ENCODE measurements around the gene EFCAB8.

The EFCAB8 gene

DNA sequence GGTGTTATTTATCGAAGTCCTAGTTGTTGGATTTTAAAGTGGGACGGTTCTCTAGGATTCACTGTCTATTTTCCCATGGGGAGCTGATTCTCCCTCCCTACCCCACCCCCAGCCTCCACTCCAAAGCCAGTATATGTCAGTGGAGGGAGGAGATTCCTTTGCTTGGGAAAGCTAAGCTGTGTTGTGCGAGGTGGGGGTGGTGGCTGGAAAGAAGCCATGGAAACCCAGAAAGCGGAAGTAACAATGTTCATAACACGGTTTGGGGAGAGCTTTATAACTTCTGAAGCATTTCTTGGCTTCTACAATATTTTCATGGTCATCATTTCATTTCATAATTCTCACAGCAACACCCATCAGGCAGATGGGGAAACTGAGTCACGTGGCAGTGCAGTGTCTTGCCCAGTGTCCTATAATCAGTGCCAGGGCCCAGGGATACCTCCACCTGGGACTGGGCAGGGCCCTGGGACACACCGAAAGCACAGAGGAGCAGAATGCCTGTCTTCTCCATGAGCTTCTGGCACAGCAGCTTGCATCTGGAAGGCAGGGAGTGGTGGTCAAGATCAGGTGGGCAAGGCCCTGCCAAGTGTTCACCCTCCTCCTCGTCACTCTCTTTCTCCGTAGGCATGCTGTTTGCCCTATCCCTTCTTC, 141.0 kb downstream of the EFCAB8 start:
- Histone ChIP-seq H3K27ac (peak overlapping the region in 2 of 21 experiments; percentile 5 to 29), H3K4me3 (no peak overlapping the region)

DNA sequence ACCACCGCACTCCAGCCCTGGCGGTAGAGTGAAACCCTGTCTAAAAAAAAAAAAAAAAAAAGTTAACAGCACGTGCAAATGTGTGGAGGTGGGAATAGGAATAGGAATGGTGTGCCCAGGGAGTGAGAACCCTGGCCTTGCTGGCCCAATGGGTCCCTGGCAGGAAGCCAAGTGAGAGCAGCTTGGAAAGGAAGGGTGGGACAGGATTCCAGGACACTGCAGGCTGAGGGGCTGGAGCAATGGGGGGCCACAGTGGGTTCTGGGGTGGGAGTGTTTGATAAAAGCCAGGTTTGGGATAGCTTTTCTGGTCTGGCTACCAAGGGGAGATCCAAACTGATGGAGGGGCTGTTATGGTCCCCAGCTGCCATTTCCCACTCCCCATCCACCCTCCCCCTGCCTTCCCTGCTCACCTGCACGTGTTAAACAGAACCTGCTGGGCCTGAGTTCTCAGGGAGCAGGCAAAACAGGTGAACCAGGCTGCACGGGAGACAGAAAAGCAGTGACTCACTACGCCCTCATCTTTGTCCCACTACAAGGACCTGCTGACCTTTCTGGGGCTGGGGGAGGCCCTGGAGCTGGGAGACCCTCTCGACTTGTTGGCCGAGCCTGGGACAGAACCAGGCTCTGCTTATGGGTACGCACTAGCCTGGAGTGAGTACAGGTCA, 142.2 kb downstream of the EFCAB8 start:
- H3K27ac ChIP-seq: no peak overlapping the region
- no peak overlapping the region for H3K4me3 ChIP-seq

DNA sequence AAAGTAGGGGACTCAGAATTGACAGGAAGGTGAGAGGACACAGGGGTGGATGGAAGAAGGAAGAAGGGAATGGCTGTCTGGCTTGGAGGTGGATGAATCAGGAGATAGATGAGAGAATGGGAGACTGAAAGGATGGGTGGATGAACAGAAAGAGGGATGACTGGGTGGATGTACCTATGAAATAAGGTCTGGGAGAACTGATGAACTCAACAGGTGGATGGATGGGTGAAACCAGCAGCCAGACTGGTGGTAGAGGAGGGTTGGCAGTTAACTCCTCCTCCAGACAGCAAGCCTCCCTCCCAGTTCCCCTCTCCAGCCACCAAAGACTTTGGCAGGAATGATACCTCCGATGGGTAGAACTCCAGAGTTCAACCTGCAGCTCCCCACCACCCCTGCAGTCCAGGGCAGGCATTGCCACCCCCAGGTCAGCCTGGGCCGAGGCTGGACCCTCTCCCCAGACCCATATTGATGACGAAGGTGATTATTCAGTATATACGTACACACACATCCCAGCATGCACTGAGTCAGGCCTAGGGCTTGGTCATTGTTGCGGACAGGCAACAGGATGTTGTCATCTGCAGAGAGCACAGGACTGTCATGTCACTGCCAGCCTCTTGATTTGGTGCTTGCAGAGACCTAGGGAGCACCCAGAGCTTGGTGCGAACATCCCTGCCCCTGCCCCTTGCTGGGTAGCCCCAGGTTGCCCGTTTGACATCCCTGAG, 143.5 kb downstream of the EFCAB8 start:
- Histone ChIP-seq H3K27ac (no peak overlapping the region), H3K4me3 (no peak overlapping the region)

DNA sequence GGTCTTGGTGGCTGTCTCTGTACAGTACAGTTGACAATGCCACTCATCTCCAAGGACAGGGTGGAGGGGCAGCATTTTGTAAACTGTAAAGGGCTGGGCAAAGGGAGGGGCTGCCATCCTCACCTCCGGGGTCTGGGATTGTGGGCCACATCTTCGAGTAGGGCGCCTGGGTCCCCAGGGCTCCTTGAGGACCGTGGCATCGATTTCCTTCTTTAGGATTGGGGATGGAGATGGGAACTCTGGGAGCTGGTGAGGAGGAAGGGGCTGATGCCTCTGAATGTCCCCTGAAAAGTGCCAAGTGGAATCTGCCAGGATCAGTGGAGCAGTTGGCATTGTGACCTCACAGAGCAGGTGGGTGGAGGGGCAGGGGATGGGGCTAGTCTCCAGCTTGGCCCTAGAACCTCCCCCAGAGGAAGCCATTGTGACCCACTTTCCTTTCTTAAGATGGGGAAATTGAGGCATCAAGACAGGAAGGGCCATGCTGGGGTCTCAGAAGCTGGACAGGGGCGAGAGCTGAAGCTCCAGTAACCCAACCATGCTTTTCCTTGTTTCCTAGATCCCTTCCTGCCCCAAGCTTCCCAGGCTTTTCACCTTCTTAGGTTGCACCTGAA, 145.5 kb downstream of the EFCAB8 start, which contains the start of gene SUN5:
Gene SUN5, minus strand, starts transcription at position 293 of the 611 bp plus-strand sequence. Its CDS starts 93 bp downstream, at position 200.
- Histone ChIP-seq H3K4me3 (no peak within 1 kb of the TSS), H3K27ac (no peak within 1 kb of the TSS)

DNA sequence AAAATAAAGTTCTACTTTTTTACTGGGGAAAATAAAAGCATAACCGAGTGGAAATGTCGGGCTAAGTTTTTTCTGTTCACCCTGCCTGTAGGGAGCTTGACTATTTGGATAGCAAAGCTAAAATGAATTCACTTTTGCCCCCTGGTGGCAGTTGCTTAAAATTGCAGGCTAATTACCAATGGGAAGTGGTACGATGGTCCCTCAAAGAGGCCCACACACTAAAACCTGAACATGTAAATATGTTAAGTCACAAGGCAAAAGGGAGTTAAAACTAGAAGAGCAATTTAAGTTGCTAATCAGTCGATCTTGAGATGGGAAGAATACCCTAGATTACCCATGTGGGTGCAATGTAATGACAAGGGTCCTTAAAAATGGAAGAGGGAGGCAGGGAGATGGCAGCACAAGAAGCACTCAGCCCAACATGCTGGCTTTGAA, 146.4 kb downstream of the EFCAB8 start:
- no peak overlapping the region for H3K27ac ChIP-seq
- H3K4me3 ChIP-seq: no peak overlapping the region

DNA sequence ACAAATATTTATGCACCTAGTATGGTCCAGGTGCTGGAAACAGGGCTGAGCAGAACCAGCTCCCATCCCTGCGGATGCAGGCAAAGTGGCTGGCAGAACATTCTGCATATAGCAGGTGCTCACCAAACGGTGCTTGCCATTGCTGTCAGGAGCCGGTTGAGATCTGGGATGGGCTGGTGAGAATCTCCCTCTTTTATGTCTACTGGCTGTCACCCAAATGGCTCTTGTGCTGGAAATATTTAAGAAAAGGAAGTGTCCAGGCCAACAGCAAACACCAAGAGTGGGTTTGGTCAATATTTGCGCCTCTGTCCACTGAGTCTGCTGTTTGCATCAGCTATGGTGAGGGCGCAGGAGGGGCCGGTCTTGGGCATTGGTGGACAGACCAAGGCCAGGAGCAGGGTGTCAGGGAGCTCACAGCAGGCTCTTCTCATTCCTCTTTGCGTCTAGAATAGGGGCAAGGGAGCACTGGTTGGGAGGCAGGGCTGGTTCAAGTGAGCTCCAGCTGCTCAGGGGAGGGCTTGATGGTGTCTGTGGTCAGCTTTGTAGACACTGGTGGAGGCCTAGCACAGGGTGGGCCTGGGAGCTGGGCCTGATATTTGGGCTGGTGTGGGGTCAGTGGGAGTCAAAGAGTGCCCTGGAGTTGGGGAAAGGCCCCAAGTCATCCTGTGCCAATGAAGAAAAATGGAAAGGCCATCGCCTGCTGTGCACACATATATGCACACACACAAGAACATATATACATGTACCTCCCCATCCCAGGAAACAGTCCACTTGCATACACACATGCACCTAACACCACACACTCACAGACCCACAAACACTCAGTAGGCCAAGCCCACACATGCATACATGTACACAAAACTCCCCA, 147.4 kb downstream of the EFCAB8 start:
- H3K27ac ChIP-seq: no peak overlapping the region
- H3K4me3 ChIP-seq: no peak overlapping the region

DNA sequence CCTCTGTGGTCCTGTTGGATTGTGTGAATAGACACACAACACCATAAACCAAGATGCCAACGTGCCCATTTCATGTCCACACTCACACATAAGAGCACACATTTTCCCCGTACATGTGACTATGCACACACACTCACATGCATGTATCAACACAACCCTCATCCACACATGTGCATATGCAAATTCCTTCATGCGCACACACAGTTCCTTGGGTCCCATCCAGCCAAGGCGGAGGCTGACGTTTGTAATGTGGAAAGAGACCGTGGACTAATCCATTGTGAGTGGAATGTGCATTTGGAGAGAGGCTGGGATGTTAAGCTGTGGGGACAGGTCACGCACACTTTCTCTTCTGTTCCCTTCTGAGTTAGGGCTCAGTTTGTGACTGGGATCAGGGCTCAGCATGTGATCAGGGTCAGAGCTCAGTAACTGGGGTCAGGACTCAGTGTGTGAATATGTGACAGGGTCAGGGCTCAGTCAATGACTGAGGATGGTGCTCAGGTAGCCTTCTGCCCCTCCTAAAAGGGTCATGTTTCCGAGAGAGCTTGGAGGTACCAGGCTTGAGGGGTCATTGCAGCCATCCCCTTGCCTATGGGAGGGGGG, 148.2 kb downstream of the EFCAB8 start:
- Histone ChIP-seq H3K4me3 (no peak overlapping the region), H3K27ac (no peak overlapping the region)

DNA sequence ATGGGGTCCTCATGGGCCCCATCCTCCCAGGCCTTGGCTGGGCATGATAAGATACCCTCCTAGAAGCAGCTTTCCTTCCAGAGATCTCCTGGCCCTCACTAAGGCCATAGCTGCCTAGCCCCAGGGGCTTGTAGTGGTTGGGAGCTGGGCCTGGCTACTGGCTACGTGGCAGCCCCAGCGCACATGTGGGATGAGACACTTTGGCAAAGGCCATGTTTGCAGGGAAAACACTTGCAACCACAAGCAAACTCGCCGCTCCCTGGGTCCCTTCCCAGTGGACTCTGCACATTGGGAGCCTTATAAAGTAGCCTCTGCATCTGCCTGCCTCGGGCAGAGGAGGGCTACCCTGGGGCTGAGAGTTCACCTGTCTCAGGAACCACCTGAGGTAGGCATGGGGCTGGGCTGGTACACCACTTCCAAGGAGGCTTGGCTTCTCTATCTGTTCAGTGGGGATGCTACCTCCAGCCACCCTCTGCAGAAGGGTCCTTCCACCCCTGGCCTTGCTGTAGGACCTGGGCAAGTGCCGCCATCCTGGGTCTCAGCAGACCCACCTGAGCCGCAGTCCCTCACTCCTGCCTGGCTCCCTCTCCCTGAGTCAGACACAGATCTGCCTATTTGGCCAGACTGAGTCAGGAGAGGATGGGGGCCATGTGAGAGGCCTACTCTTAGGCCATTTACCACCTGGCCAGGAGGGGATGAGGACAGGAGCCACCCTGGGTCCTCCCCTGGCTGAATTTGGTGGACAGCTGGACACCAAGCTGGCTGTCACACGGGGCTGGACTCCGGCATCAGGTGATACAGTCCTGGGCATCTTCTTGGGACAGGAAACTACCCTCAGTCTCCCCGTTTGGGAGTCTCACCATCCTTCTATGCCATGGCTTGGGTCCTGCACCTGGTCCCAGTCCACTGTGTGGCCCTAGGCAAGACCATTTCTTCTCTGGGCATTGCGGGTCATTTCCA, 148.9 kb downstream of the EFCAB8 start, which contains the start of gene BPIFB2:
Gene BPIFB2, plus strand, starts transcription at position 329 of the 960 bp plus-strand sequence. CDS start 871 bp downstream, outside the sequence.
- no peak within 1 kb of the TSS for H3K4me3 ChIP-seq
- H3K27ac ChIP-seq: no peak within 1 kb of the TSS

DNA sequence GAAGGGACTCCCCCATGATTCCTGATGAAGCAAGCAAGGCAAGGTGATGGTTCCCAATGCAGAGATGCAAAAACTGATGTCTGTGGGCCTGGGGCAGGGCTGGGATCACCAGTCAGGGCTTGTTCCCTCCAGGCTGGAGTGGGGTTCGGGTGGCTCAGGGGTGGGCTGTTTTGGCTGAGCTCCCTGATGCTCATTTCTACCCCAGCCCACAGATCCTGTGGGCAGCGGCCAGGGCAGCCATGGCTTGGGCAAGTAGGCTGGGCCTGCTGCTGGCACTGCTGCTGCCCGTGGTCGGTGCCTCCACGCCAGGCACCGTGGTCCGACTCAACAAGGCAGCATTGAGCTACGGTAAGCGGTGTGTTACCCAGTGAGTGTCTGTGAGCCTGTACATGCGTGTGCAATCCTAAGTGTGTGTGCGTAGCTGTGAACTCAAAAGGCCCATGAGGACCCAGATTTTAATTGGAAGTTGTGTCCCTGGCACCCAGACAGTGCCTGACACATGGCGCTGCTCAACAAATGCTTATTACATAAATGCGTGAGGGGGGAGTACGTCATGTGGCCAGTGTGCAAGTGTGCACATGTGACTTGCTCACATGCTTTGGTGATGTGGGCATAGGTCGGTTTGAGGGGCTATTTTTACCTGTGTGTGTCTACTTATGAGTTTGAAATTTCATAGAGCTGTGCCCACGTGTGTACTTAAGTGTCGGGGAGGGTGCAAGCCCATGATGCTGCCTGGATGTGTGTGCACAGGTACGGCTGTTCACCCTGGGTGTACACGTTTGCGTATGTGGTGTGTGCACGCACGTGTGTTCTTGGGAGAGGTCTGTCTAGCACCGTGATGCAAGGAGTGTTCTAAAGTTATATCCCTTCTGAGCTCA, 149.9 kb downstream of the EFCAB8 start:
- Histone ChIP-seq H3K4me3 (no peak overlapping the region), H3K27ac (no peak overlapping the region)

DNA sequence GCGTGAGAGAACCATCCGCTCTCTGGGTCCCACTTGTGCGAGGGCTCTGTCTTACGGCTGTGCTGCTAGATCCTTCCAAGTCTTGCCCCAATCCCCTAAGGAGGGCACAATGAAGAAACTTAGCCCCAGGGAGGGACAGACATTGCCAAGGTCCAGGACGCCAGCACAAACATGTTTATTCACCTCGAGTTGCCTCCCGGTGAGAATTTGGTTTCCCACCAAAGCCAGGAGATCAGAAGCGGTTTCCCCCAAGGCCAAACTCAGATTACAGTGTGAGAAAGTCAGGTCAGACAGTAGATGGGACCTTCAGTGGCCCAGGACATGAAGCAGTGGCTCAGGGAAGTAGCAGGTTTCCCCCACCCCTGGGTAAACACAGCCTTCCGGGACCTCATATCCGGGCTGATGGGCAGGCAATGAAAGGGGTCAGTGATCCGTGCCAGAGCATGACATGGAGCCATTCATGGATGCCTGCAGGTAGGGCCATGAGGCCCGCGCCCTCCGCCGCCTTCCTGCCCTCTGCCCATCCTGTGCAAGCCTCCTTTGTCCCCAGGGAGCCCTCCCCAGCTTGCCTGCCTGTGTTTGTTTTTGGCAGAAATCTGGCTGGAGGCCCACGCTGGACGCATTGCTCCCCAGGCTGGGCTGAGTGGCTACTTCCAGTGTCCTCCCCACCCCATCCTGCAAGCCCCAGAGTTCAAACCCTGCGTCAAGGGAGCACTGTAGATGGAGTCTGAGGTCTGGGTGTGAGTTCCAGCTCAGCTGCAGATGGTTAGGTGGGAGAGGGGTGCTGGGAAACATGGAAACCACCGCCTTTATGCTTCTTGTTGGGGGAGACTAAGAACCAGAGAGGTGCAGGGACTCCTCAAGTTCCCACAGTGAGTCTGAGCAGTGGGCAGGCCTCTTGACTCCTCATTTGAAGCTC, 150.8 kb downstream of the EFCAB8 start:
- H3K27ac ChIP-seq: no peak overlapping the region

DNA sequence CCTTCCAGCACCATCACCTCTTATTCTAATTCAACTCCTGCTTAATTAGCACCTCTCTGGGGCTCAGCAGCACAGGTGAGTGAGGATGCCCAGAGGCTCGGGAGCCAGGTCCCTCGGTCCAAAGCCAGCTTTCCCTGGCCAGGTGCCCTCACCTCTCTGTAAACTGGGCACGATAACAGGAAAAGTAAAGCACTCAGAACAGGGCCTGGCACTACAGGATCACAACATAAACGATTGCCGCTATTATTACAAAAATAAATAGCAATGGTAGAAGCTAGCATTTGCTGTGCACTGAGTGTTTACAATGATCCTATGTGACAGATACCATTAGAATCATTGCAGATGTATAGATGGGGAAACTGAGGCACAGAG, 151.4 kb downstream of the EFCAB8 start:
- Histone ChIP-seq H3K27ac (no peak overlapping the region), H3K4me3 (no peak overlapping the region)

More for the DNA sequence above, 150.8 kb downstream of the EFCAB8 start:
- no peak overlapping the region for H3K4me3 ChIP-seq

DNA sequence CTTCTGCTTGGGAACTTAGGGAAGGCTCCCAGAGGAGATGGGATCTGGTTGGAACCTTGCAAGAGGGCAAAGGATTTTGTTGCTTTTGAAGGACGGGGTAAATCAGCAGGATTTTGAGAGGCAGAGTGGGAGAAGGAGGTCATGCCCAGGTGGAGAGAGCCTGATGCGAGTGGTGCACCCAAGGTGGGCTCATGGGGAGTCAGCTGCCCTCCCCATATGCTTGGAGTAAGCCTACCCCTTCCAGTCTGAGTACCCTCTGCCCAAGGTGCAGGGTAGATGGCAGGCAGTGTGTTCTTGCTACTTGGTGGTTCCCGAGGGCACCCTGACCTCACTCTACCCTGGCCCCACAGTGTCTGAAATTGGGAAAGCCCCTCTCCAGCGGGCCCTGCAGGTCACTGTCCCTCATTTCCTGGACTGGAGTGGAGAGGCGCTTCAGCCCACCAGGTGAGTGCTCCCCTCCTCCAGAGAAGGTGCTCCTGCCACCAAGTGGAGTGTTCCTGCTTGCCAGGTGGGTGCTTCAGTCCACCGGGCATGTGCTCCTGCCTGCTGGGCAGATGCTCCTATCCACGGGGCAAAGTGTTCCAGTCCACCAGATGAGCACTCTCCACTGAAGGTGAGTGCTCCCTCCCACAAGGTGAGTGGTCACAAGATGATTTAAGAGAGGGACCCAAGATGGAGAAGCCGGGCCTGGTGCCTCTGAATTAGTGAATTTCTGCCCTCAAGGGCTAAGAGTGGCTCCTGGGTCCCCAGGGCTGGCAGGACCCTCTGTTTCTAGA, 152.1 kb downstream of the EFCAB8 start:
- H3K4me3 ChIP-seq: no peak overlapping the region

More for the DNA sequence above, 152.1 kb downstream of the EFCAB8 start:
- no peak overlapping the region for H3K27ac ChIP-seq
